ENCODE measurements around the gene C2orf78. TPM values are rescaled to one million over a fixed set of nuclear protein-coding genes. Genes with fewer than 3 reads are reported as not detected.

Gene C2orf78
- total RNA-seq, 1 donor from 2014 or later, result not detected

GRCh38 chr2:73818296-73818695, 34.3 kb downstream of the C2orf78 start:
- TF ChIP-seq CTCF (IDR thresholded peaks at IDR 0.05; ENCODE audit: unreplicated experiment), result no peak
- no peak overlapping the region for H3K4me3 Mint-ChIP-seq (ENCODE audit: unreplicated experiment)
- H3K36me3 Mint-ChIP-seq (ENCODE audit: low read depth, unreplicated experiment), result no peaks in the 10 kb centered on the region
- H3K27ac Mint-ChIP-seq (ENCODE audit: unreplicated experiment), result no peak overlapping the region
- no peak for DNase-seq (ENCODE audit: low spot score)
- H3K4me1 Mint-ChIP-seq (ENCODE audit: unreplicated experiment), result peaks cover 16% of the 10 kb centered on the region
- peaks cover 10% of the 10 kb centered on the region for H3K27me3 Mint-ChIP-seq (ENCODE audit: unreplicated experiment)
- no peaks in the 10 kb centered on the region for H3K9me3 Mint-ChIP-seq (ENCODE audit: unreplicated experiment)

- no peaks in the 10 kb centered on the region for H3K36me3 Mint-ChIP-seq (ENCODE audit: low read depth, unreplicated experiment)
- peaks cover 18% of the 10 kb centered on the region for H3K4me1 Mint-ChIP-seq (ENCODE audit: unreplicated experiment)
- peak overlapping the region; percentile 85 for H3K27ac Mint-ChIP-seq (ENCODE audit: unreplicated experiment)
- no peak overlapping the region for H3K4me3 Mint-ChIP-seq (ENCODE audit: unreplicated experiment)
- peaks cover 6% of the 10 kb centered on the region for H3K27me3 Mint-ChIP-seq (ENCODE audit: unreplicated experiment)
- no peak for TF ChIP-seq CTCF (IDR thresholded peaks at IDR 0.05; ENCODE audit: unreplicated experiment)
- H3K9me3 Mint-ChIP-seq (ENCODE audit: unreplicated experiment), result no peaks in the 10 kb centered on the region
- DNase-seq (ENCODE audit: low spot score), result peak; percentile 9
Observed at GRCh38 chr2:73821227-73821626, 37.2 kb downstream of the C2orf78 start.

- Mint-ChIP-seq H3K27ac (ENCODE audit: unreplicated experiment) (no peak overlapping the region), H3K27me3 (ENCODE audit: unreplicated experiment) (peaks cover 6% of the 10 kb centered on the region), H3K4me3 (ENCODE audit: unreplicated experiment) (no peak overlapping the region), H3K9me3 (ENCODE audit: unreplicated experiment) (no peaks in the 10 kb centered on the region), H3K4me1 (ENCODE audit: unreplicated experiment) (peaks cover 18% of the 10 kb centered on the region), H3K36me3 (ENCODE audit: low read depth, unreplicated experiment) (no peaks in the 10 kb centered on the region)
- no peak for DNase-seq (ENCODE audit: low spot score)
- no peak for TF ChIP-seq CTCF (IDR thresholded peaks at IDR 0.05; ENCODE audit: unreplicated experiment)
Observed at GRCh38 chr2:73821669-73822068, 37.7 kb downstream of the C2orf78 start.

- Mint-ChIP-seq H3K9me3 (ENCODE audit: unreplicated experiment) (no peaks in the 10 kb centered on the region), H3K27ac (ENCODE audit: unreplicated experiment) (no peak overlapping the region), H3K36me3 (ENCODE audit: low read depth, unreplicated experiment) (no peaks in the 10 kb centered on the region), H3K27me3 (ENCODE audit: unreplicated experiment) (peaks cover 6% of the 10 kb centered on the region), H3K4me1 (ENCODE audit: unreplicated experiment) (peaks cover 18% of the 10 kb centered on the region), H3K4me3 (ENCODE audit: unreplicated experiment) (no peak overlapping the region)
- DNase-seq (ENCODE audit: low spot score), result no peak
- no peak for TF ChIP-seq CTCF (IDR thresholded peaks at IDR 0.05; ENCODE audit: unreplicated experiment)
Observed at GRCh38 chr2:73822276-73822675, 38.3 kb downstream of the C2orf78 start.

GRCh38 chr2:73822991-73823390, 39.0 kb downstream of the C2orf78 start:
- H3K36me3 Mint-ChIP-seq (ENCODE audit: low read depth, unreplicated experiment), result no peaks in the 10 kb centered on the region
- DNase-seq (ENCODE audit: low spot score), result no peak
- H3K9me3 Mint-ChIP-seq (ENCODE audit: unreplicated experiment), result no peaks in the 10 kb centered on the region
- H3K27ac Mint-ChIP-seq (ENCODE audit: unreplicated experiment), result no peak overlapping the region
- H3K27me3 Mint-ChIP-seq (ENCODE audit: unreplicated experiment), result peaks cover 6% of the 10 kb centered on the region
- H3K4me3 Mint-ChIP-seq (ENCODE audit: unreplicated experiment), result no peak overlapping the region
- peaks cover 18% of the 10 kb centered on the region for H3K4me1 Mint-ChIP-seq (ENCODE audit: unreplicated experiment)
- no peak for TF ChIP-seq CTCF (IDR thresholded peaks at IDR 0.05; ENCODE audit: unreplicated experiment)

All from endothelial cell (in vitro differentiated cells).